Naive B cell (primary cell): ENCODE measurements around the gene CDH8. TPM values are rescaled to one million over a fixed set of nuclear protein-coding genes. Genes with fewer than 3 reads are reported as not detected.

Source experiments
- ATAC-seq, 2 donors: fragments of 150-1000 bp; cut with Tn5 transposase; 2 replicates each; pipeline ENCODE4 v1.10.0; 2021; ENCODE audit warnings: low read depth in 2 of 2, mild to moderate bottlenecking in 2 of 2, moderate library complexity in 2 of 2
- DNase-seq: peaks from one replicate; pipeline ENCODE4 v3.0.0; 2022
- H3K27ac Mint-ChIP-seq, 6 donors: one replicate each; pipeline ENCODE4 v1.8.0; 2020 to 2022; ENCODE audit warnings: mild to moderate bottlenecking in 6 of 6, mixed read lengths in 6 of 6, moderate library complexity in 5 of 6, inconsistent platforms in 2 of 6
- H3K27me3 Mint-ChIP-seq, 3 donors: one replicate each; pipeline ENCODE4 v1.8.0; 2021 to 2022; ENCODE audit warnings: mixed read lengths in 3 of 3, mild to moderate bottlenecking in 1 of 3
- H3K36me3 Mint-ChIP-seq, 2 donors: one replicate each; pipeline ENCODE4 v1.8.0; 2020 to 2022; ENCODE audit warnings: mixed read lengths in 2 of 2, inconsistent platforms in 1 of 2, mild to moderate bottlenecking in 1 of 2
- H3K4me1 Mint-ChIP-seq, 3 donors: one replicate each; pipeline ENCODE4 v1.8.0; 2020 to 2022; ENCODE audit warnings: mixed read lengths in 3 of 3, inconsistent platforms in 1 of 3, mild to moderate bottlenecking in 1 of 3, moderate library complexity in 1 of 3
- H3K4me3 Mint-ChIP-seq, 8 donors: one replicate each; pipeline ENCODE4 v1.8.0; 2020 to 2022; ENCODE audit warnings: mild to moderate bottlenecking in 8 of 8, mixed read lengths in 8 of 8, moderate library complexity in 8 of 8, inconsistent platforms in 2 of 8
- H3K9me3 Mint-ChIP-seq, 7 donors: one replicate each; pipeline ENCODE4 v1.8.0; 2020 to 2022; ENCODE audit warnings: mixed read lengths in 7 of 7, mild to moderate bottlenecking in 5 of 7, inconsistent platforms in 2 of 7, moderate library complexity in 1 of 7
- polyA plus RNA-seq, 6 donors: library from polyadenylated mRNA; unstranded; fragments of 300-500 nt; fragmentation: Illumina TruSeq; gene quantifications; one replicate each; pipeline ENCODE4 v1.2.3, GENCODE V29; 2021; ENCODE audit warnings: low read depth in 6 of 6

Gene CDH8
- polyA plus RNA-seq, 6 donors from 2014 or later: not detected

DNA sequence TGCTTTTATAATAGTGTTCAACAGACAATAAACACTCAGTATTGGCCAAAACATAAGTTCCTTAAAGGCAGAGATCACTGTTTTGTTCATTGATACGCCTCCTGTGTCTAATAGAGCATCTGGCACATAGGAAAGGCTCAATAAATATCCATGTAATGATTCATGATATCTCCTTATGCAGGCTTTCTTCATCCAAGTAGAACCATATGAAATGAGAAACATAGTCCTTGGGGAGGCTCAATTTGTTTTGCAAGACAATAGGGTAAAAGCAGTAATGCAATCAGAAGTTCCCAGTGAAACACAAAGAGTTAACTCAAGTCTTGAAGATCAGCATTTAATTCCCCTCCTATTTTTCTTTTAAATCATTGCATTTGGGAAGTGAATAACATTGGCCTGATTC, 16.4 kb downstream of the CDH8 start:
- no peak overlapping the region for H3K4me3 Mint-ChIP-seq
- peaks cover 0 to 9% (median 2%) of the 10 kb centered on the region in 7 donors for H3K9me3 Mint-ChIP-seq
- H3K27me3 Mint-ChIP-seq: no peaks in the 10 kb centered on the region
- H3K27ac Mint-ChIP-seq: no peak overlapping the region
- ATAC-seq: no peak
- DNase-seq: no peak
- no peaks in the 10 kb centered on the region for H3K36me3 Mint-ChIP-seq
- no peaks in the 10 kb centered on the region for H3K4me1 Mint-ChIP-seq

DNA sequence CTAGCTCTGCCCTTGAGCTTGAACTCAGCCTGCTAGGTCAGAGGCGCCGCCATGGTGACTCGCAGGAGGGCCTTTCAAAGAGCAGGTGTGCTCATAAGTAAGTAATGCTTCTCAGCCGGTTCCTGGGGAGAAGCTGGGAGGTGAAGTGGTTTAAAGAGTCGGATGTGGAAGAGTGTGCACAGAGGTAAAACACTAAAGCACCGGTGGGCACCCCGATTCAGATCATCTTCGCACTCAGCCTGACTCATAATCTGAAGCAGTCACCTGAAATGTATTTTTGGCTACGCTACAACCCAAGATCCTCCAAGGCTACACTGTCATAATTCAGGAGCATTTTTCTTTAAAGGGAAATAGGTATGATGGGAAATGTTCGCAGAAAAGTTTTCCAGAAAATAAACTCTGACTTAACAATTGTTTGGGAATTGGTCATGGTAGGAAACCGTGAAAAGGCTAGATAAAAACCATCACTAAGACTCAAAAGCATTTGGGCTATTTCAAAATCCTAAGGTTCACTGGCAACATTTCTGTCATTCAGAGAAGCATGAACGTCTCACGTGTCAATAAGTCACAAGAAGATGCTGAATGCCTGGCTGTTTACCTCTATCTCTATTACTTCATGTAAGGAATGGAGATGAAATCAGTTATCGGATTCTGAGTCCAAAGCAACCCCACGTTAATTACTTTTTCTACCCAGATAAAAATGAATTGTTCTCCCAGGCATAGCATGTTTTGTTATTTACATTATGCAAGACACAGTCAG, 17.8 kb downstream of the CDH8 start:
- Mint-ChIP-seq H3K27ac (no peak overlapping the region), H3K36me3 (no peaks in the 10 kb centered on the region), H3K27me3 (no peaks in the 10 kb centered on the region), H3K4me1 (no peaks in the 10 kb centered on the region), H3K4me3 (no peak overlapping the region), H3K9me3 (peaks cover 0 to 9% (median 2%) of the 10 kb centered on the region in 7 donors)
- no peak for ATAC-seq
- DNase-seq: no peak

DNA sequence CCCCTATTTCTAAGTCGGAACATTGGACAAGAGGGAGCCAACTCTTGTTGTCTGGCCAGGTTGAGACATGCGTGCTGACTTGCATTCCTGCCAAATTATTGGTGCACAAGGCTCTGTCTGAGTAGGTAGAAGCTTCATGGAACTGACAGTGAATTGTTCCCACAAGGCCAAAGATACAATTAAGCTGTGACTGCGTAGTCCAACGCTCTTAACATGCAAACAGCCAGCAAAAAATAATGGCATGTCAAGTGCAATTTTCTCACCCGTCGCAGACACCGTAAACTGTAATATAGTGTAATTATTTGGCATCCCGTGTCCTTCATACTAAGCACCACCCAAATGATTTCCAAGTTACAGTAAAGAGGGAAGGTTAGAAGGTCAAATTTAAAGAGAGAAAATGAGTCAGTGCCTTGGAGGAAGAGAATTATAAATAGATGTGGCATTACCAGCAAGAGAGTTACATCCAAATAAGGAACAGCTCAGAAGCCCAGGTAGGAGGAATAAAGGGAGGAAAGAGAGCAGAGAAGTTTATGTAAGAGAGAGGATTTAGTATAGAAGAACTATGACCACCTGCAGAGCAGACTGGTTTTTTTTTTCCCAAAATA, 21.8 kb downstream of the CDH8 start:
- no peak for DNase-seq
- no peak overlapping the region for H3K27ac Mint-ChIP-seq
- H3K27me3 Mint-ChIP-seq: no peaks in the 10 kb centered on the region
- no peak overlapping the region for H3K4me3 Mint-ChIP-seq
- no peaks in the 10 kb centered on the region for H3K4me1 Mint-ChIP-seq
- H3K9me3 Mint-ChIP-seq: peaks cover 0 to 5% (median 0%) of the 10 kb centered on the region in 7 donors
- ATAC-seq: no peak
- H3K36me3 Mint-ChIP-seq: no peaks in the 10 kb centered on the region

DNA sequence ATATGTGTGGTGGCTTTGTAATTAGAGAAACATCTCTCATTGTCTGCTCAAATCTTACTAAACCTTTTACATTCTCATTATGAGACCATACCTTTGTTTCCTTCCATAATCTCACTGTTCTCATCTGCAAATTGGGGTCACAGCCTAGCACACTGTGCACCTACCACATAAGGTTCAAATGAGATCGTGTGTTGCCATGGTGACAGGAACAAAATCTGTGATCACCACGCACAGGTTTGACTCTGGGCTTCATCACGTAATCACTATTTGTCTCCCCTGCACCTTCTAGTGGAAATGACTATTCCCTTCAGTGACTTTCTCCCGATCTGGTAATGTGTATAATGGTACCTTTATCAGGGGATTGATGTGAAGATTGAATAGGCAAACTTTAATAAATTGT, 26.1 kb downstream of the CDH8 start:
- H3K4me1 Mint-ChIP-seq: no peaks in the 10 kb centered on the region
- ATAC-seq (no peak), DNase-seq (no peak)
- H3K27me3 Mint-ChIP-seq: no peaks in the 10 kb centered on the region
- H3K4me3 Mint-ChIP-seq: no peak overlapping the region
- no peaks in the 10 kb centered on the region for H3K36me3 Mint-ChIP-seq
- H3K27ac Mint-ChIP-seq: no peak overlapping the region
- H3K9me3 Mint-ChIP-seq: peaks cover 0 to 5% (median 2%) of the 10 kb centered on the region in 7 donors

DNA sequence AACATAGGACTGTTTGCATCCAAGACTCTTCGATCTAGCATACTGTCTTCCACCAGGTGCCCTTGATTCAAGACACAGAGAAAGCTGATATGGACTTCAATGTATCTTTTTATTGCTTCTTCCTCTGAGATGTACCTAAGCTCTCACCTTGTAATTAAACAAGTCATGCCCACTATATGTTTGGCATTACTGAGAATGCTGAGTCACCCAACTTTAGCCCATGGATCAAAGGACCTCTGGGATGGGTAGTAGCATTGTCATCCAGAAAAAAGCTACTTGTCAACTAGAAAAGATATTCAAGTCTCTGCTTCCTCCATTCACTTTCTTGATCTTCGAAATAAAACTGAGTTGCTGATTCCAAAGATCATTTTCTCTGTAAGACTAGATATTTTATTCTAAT, 37.8 kb downstream of the CDH8 start:
- H3K4me3 Mint-ChIP-seq: no peak overlapping the region
- peaks cover 0 to 3% (median 0%) of the 10 kb centered on the region in 7 donors for H3K9me3 Mint-ChIP-seq
- no peaks in the 10 kb centered on the region for H3K4me1 Mint-ChIP-seq

DNA sequence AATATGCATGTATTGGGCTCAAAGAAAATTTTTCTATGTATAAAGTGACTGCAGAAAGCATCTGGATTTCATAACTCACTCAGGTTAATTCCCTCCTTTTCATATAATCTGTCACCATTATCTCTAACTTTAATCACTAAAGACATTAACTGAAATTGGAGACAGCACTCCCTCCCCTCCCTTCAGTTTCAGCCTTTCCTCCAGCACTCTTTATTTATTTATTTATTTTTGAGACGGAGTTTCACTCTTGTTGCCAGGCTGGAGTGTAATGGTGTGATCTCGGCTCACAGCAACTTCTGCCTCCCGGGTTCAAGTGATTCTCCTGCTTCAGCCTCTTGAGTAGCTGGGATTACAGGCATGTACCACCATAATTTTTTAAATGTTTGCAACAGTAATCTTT, 43.1 kb downstream of the CDH8 start:
- Mint-ChIP-seq H3K4me3 (no peak overlapping the region), H3K36me3 (no peaks in the 10 kb centered on the region), H3K9me3 (peaks cover 0 to 4% (median 0%) of the 10 kb centered on the region in 7 donors), H3K27me3 (no peaks in the 10 kb centered on the region), H3K27ac (no peak overlapping the region), H3K4me1 (no peaks in the 10 kb centered on the region)
- ATAC-seq: no peak
- DNase-seq: no peak

More for the DNA sequence above, 37.8 kb downstream of the CDH8 start:
- Mint-ChIP-seq H3K27ac (no peak overlapping the region), H3K36me3 (no peaks in the 10 kb centered on the region), H3K27me3 (no peaks in the 10 kb centered on the region)
- DNase-seq (no peak), ATAC-seq (no peak)

DNA sequence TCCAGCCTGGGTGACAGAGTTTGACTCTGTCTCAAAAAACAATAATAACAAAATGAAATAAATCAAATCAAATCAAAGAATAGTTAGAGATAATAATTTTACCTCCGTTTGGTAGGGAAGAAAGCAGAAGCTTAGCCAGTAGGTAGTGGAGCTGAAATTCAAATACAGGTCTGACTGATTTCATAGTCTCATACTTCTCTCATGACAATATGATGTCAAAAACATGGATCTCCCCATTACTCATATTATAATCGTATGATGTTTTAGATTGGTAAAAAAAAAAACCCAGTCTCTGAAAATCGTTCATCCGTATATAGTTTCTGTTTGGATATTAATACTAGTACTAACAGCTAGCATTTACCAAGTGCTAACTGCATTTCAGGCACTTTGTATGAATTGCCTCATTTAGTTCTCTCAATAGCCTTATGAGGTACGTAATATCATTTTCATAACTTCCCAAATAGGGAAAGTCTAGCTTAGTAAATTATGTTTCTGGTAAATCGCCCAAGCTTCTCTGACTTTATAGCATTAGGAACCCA, 48.7 kb downstream of the CDH8 start:
- peaks cover 0 to 7% (median 4%) of the 10 kb centered on the region in 7 donors for H3K9me3 Mint-ChIP-seq

DNA sequence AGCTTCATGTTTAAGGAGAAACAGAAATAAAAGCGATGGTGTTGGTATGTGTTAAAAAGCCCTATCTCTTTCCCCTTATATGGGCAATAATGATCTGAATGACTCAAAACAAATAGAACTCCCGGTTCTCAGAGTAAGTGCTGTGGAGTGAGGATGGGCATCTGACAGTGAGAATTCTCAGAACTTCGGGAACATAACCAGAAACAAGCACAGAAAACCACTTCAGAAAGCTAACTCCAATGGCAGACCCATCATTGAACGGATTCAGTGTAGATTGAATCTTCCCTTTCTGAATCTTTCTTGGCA, 67.2 kb downstream of the CDH8 start:
- no peaks in the 10 kb centered on the region for H3K36me3 Mint-ChIP-seq
- no peak overlapping the region for H3K4me3 Mint-ChIP-seq
- peaks cover 0 to 9% (median 4%) of the 10 kb centered on the region in 7 donors for H3K9me3 Mint-ChIP-seq
- ATAC-seq (no peak), DNase-seq (no peak)
- H3K4me1 Mint-ChIP-seq: no peaks in the 10 kb centered on the region
- H3K27ac Mint-ChIP-seq: no peak overlapping the region
- no peaks in the 10 kb centered on the region for H3K27me3 Mint-ChIP-seq

More for the DNA sequence above, 48.7 kb downstream of the CDH8 start:
- no peak for ATAC-seq
- H3K27ac Mint-ChIP-seq: no peak overlapping the region
- no peaks in the 10 kb centered on the region for H3K36me3 Mint-ChIP-seq
- H3K27me3 Mint-ChIP-seq: no peaks in the 10 kb centered on the region
- no peaks in the 10 kb centered on the region for H3K4me1 Mint-ChIP-seq
- no peak for DNase-seq
- H3K4me3 Mint-ChIP-seq: no peak overlapping the region

DNA sequence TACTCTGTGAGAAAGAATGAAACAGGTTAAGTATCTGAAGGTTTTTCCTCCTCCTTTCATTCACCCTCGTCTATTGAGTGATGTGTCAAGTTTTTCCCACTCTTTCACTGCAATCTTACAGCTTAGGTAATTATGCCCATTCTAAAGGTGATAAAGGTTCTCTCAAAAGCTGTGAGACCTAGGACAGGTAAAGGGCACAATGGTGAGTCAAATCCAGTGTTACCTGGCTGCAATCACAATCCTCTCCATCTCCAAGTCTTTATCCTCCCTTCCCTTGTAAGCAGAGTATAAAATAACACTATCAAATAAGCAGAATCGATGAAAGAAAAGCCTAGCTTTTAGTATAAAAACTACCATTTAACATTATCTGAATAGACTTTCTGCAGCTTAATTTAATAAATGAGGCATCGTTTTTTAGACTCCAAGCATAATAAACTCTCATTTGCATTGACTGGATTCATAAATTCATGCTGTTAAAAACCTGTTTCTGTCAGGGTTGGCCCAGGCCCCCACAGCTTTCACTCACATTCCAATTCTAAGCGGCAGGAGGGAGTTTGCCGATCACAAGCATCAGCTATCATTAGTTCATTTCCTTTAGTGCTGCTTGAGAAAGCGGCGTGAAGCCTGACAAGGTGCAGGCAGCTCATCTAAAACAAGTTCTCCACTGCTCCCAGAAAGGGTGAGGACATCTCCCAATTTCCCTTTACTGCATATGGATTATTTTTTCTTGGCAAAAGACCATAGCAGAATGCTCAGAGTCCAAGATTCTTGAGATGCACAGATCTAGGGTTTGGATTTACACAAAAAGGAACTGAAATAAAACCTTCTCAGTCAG, 67.8 kb downstream of the CDH8 start:
- Mint-ChIP-seq H3K9me3 (peaks cover 0 to 9% (median 4%) of the 10 kb centered on the region in 7 donors), H3K27me3 (no peaks in the 10 kb centered on the region), H3K4me3 (no peak overlapping the region), H3K4me1 (no peaks in the 10 kb centered on the region), H3K36me3 (no peaks in the 10 kb centered on the region), H3K27ac (no peak overlapping the region)
- ATAC-seq: no peak
- no peak for DNase-seq

DNA sequence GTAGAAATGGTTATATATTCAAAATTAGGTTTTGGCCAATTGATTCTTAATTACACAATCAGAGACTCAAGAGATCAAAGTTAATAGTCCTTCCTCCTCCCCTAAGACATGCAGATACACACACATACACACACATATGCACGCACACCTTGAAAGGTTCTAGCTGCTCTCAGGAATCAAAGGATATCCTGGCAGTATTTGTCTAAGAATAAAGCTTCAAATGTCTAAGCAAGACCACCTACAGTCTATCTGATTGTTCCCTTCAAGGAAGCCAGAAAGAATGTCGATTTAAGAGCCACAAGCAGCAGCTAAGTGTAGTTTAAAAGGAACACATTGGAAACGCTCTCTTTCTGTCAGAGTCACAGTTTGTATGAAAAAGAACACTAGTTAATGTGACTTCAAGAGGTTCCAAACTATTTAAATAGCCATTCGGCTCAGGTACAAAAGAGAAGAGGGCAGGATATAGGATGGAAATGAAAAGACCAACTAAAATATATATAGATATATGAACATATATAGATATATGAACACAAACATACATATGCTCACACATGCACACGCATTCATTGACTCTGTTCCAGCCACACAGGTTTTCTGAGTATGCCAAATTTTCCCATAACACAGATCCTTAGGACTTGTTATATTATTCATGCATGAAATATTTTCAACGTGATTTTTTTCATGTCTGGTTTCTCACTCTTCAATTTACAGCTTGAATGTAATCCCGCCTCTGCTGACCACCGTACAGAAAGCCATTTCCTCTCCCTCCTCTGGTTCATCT, 79.0 kb downstream of the CDH8 start:
- H3K27ac Mint-ChIP-seq: no peak overlapping the region
- H3K4me1 Mint-ChIP-seq: no peaks in the 10 kb centered on the region

DNA sequence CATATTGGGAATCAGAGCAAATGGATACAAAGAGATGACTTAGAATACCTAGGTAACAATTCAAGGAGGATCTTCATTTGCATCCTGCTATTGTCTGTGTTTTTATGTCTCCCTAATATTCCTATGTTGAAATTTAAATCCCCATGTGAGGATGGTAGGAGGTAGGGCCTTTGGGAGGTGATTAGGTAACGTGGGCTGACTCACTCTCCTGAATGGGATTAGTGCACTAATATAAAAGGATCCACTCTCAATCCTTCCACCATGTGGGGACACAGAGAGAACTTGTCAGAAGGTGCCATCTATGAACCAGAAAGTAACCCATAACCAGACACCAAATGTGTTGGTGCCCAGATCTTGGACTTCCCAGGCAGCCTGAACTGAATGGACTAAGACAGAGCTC, 83.4 kb downstream of the CDH8 start:
- DNase-seq (no peak), ATAC-seq (no peak)
- Mint-ChIP-seq H3K4me3 (no peak overlapping the region), H3K27me3 (no peaks in the 10 kb centered on the region), H3K36me3 (no peaks in the 10 kb centered on the region), H3K9me3 (peaks cover 0 to 7% (median 0%) of the 10 kb centered on the region in 7 donors), H3K4me1 (no peaks in the 10 kb centered on the region), H3K27ac (no peak overlapping the region)

More for the DNA sequence above, 79.0 kb downstream of the CDH8 start:
- H3K9me3 Mint-ChIP-seq: peaks cover 0 to 16% (median 3%) of the 10 kb centered on the region in 7 donors
- DNase-seq (no peak), ATAC-seq (no peak)
- H3K27me3 Mint-ChIP-seq: no peaks in the 10 kb centered on the region
- no peaks in the 10 kb centered on the region for H3K36me3 Mint-ChIP-seq
- no peak overlapping the region for H3K4me3 Mint-ChIP-seq

DNA sequence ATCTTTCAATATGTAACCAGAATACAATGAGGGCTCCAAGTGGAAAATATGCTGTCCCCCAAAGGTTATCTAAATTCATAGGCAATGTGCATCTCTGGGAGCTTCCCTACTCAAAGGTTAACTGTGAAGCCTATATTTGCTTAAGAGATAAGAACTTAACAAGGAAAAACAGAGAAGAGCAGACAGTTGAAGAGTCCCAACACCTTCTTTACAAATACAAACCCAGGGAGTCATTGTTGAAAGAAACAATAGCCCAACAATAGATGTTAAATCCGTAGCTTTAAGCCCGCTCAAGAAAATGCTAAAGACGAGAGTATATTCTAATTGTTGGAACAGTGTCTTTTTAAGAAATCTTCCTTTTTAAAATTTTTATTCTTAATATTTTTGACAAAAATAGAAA, 87.8 kb downstream of the CDH8 start:
- Mint-ChIP-seq H3K4me3 (no peak overlapping the region), H3K27me3 (no peaks in the 10 kb centered on the region), H3K4me1 (no peaks in the 10 kb centered on the region), H3K27ac (no peak overlapping the region), H3K9me3 (peaks cover 0 to 4% (median 0%) of the 10 kb centered on the region in 7 donors), H3K36me3 (no peaks in the 10 kb centered on the region)
- ATAC-seq (no peak), DNase-seq (no peak)

DNA sequence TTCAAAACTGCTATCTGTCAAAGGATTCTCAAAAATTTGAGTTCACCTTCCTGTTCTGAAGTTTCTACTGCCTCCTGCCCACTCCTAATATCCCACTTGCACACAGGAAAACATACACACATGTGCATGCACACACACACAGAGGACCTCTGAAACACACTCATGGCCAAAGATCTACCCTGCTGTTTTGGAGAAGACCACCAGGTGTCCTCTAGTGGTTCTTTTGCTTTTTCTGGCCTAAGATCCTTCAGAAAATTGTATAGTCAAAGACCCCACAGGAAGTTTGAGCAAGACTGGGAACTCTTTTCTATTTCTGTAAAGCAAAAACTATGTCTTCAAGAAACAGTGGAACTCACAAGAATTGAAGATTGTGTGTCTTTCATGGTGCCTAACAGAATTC, 90.2 kb downstream of the CDH8 start:
- ATAC-seq: no peak
- no peak for DNase-seq
- Mint-ChIP-seq H3K27me3 (no peaks in the 10 kb centered on the region), H3K36me3 (no peaks in the 10 kb centered on the region), H3K4me1 (no peaks in the 10 kb centered on the region), H3K27ac (no peak overlapping the region), H3K9me3 (peaks cover 0 to 6% (median 0%) of the 10 kb centered on the region in 7 donors), H3K4me3 (no peak overlapping the region)
